ENCODE results near the gene RTP4. TPM values are rescaled to one million over a fixed set of nuclear protein-coding genes. Genes with fewer than 3 reads are reported as not detected.

The RTP4 gene
- total RNA-seq, 1 donor from 2014 or later, result 0.40 TPM

DNA sequence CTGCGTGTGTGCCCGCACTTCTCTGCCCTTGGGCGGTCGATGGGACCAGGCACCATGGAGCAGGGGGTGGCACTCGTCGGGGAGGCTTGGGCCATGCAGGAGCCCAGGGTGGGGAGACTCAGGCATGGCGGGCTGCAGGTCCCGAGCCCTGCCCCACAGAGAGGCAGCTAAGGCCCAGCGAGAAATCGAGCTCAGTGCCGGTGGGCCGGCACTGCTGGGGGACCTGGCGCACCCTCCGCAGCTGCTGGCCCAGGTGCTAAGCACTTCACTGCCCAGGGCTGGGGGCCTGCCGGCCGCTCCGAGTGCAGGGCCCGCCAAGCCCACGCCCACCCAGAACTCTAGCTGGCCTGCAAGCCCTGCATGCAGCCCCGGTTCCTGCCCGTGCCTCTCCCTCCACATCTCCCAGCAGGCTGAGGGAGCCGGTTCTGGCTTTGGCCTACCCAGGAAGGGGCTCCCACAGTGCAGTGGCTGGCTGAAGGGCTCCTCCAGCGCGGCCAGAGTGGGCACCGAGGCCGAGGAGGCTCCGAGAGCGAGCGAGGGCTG is 553 bp upstream of the RTP4 start:
- DNase-seq (ENCODE audit: low read depth), result no peak
- peak overlapping the region; percentile 55 for H3K4me3 ChIP-seq (ENCODE audit: low read depth, low read length)
- TF ChIP-seq, protein P1, sequence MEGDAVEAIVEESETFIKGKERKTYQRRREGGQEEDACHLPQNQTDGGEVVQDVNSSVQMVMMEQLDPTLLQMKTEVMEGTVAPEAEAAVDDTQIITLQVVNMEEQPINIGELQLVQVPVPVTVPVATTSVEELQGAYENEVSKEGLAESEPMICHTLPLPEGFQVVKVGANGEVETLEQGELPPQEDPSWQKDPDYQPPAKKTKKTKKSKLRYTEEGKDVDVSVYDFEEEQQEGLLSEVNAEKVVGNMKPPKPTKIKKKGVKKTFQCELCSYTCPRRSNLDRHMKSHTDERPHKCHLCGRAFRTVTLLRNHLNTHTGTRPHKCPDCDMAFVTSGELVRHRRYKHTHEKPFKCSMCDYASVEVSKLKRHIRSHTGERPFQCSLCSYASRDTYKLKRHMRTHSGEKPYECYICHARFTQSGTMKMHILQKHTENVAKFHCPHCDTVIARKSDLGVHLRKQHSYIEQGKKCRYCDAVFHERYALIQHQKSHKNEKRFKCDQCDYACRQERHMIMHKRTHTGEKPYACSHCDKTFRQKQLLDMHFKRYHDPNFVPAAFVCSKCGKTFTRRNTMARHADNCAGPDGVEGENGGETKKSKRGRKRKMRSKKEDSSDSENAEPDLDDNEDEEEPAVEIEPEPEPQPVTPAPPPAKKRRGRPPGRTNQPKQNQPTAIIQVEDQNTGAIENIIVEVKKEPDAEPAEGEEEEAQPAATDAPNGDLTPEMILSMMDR (conservative IDR thresholded peaks at IDR 0.05; ENCODE audit: low read depth, low read length), result no peak

DNA sequence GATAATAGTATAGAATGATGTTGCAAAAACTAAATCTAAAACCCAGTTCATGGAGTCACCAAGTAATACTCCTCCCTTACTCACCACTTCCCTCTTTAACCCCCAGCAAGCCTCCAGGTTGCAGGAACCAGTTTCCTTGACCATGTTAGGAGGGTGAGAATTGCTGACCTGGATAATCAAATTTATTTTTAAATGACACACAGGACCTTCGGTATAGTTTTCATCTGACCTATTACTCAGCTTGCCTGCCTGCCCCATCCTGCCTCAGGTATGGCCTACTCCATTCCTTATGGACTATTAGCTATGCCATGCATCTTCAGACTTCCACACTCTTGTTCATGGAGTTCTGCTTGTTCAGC is 883 bp downstream of the RTP4 start:
- TF ChIP-seq, protein P1 (conservative IDR thresholded peaks at IDR 0.05; ENCODE audit: low read depth, low read length), result no peak
- no peak for DNase-seq (ENCODE audit: low read depth)
- peak overlapping the region; percentile 55 for H3K4me3 ChIP-seq (ENCODE audit: low read depth, low read length)

DNA sequence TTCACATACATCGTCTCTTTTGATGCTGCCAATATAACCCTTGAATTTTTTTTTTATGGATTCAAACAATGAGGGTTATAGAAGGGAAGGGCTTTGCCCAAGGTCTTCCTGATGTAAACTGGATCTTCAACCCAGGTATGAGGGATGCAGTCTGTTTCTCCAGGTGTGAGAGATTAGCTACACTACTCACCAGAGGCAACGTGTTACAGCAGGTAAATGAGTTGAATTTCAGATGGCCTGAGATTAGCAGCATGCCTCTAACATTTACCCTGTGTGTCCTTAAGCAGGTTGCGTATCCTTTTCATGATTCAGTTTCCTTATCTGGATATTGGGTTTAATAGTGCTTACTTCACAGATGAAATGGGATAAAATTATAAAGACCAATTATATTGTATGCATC is 1.9 kb downstream of the RTP4 start:
- TF ChIP-seq, protein P1 (conservative IDR thresholded peaks at IDR 0.05; ENCODE audit: low read depth, low read length), result no peak
- H3K4me3 ChIP-seq (ENCODE audit: low read depth, low read length), result no peak overlapping the region
- no peak for DNase-seq (ENCODE audit: low read depth)

DNA sequence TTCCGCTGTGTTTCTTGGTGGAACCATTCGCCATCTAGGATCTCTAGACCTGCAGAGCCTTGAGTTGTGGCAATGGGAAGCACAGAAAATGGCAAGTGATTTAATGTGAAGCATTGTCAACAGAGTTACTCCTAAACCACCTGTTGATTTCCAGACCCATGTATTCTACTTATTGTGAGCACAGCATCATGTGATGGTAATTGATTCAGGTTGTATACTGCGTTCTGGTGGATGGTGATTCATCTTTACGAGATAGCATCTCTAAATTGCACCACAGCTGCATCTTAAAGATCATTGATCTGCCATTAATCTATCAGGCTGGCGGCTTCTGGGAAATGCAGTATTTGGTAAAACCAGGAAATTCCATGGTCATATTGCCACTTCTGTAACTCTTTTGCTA is 7.4 kb downstream of the RTP4 start:
- TF ChIP-seq, protein P1 (conservative IDR thresholded peaks at IDR 0.05; ENCODE audit: low read depth, low read length), result no peak
- H3K4me3 ChIP-seq (ENCODE audit: low read depth, low read length), result no peak overlapping the region

DNA sequence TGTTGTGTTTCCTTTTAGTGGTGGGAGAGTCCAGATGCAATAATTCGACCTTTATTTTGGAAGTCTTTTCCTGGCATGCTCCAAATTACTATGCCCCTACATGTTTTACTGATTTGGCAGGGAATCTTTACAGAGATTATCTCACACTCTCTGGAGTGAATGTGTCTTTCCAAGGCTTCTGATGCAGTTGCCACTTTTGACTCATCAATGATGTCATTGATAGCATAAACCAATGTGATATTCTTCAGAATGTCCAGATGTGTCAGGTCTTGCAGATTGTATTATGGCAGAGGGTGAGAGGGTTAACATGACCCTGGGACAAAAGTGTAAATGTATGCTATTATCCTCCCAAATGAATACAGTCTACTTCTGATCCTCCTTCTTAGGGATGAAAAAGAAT is 9.7 kb downstream of the RTP4 start:
- TF ChIP-seq, protein P1 (conservative IDR thresholded peaks at IDR 0.05; ENCODE audit: low read depth, low read length), result no peak
- DNase-seq (ENCODE audit: low read depth), result no peak
- H3K4me3 ChIP-seq (ENCODE audit: low read depth, low read length), result no peak overlapping the region

More for the DNA sequence above, 7.4 kb downstream of the RTP4 start:
- DNase-seq (ENCODE audit: low read depth), result no peak

DNA sequence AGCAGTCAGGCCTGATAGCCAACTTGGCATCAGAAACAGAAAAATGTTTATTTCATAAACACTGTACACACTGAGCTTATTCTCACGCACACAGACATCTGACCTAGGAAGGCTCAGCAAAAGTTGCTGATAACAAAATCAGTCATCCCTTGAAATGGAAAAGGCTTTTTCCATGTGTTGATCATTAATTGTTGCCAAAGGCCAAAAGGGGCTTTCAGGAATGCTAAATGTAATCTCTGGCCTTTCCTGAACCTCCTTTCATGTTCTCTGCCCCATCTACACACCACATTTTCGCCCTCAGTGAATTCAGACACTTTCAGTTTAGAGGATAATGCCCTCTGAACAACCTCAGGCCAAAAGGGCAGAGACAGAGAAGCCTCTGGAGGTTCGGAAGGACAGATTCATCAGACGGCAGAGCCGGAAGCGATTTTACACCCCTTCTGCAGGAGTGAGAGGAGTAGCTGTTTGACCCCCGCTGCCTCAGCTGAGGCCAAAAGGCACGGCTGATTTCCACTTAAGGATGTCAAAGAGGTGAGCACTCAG is 14.5 kb downstream of the RTP4 start:
- no peak for DNase-seq (ENCODE audit: low read depth)
- TF ChIP-seq, protein P1 (conservative IDR thresholded peaks at IDR 0.05; ENCODE audit: low read depth, low read length), result no peak

DNA sequence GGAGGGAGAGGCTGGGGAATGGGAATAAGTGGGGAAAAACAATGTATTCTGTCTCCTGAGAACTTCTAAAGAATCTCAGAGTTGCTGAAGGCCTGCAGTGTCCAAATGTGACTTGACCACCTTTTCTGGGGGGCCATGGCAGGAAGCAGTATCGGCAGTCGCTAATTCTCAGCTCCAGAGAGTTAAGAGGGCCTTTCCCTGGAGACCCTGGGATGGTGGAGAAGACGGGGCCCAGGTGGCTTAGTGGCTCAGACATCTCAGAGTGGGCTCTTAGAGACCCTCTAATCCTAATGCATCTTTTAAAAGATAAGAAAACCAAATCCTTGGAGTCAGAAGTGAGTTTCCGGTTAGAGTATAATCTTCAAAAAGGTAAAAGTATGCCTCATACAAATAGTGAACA is 15.1 kb downstream of the RTP4 start:
- DNase-seq (ENCODE audit: low read depth), result no peak
- TF ChIP-seq, protein P1 (conservative IDR thresholded peaks at IDR 0.05; ENCODE audit: low read depth, low read length), result no peak
- H3K4me3 ChIP-seq (ENCODE audit: low read depth, low read length), result no peak overlapping the region

More for the DNA sequence above, 14.5 kb downstream of the RTP4 start:
- no peak overlapping the region for H3K4me3 ChIP-seq (ENCODE audit: low read depth, low read length)

Data from epithelial cell of proximal tubule (primary cell).